ENCODE measurements around the gene PLXNA4.

PLXNA4 gene

GRCh38 chr7:132113536-132114371 lies 462.5 kb downstream of the PLXNA4 start:
- H3K27ac ChIP-seq: no peak overlapping the region
- DNase-seq (ENCODE audit: low spot score): no peak
- TF ChIP-seq CTCF (conservative IDR thresholded peaks at IDR 0.05; ENCODE audit: low read depth): no peak
- ChIA-PET CTCF (no interaction called here), POLR2A (ENCODE audit: low non-redundant PET) (no interaction called here)

- CTCF ChIA-PET: no interaction called here
- TF ChIP-seq CTCF (conservative IDR thresholded peaks at IDR 0.05; ENCODE audit: low read depth): no peak
- H3K27ac ChIP-seq: no peak overlapping the region
- POLR2A ChIA-PET (ENCODE audit: low non-redundant PET): no interaction called here
- DNase-seq (ENCODE audit: low spot score): no peak
These were observed 463.6 kb downstream of the PLXNA4 start for GRCh38 chr7:132112657-132113056.

- H3K27ac ChIP-seq: no peak overlapping the region
- ChIA-PET POLR2A (ENCODE audit: low non-redundant PET) (no interaction called here), CTCF (no interaction called here)
- DNase-seq (ENCODE audit: low spot score): no peak
- TF ChIP-seq CTCF (conservative IDR thresholded peaks at IDR 0.05; ENCODE audit: low read depth): no peak
These were observed 464.2 kb downstream of the PLXNA4 start for GRCh38 chr7:132112106-132112505.

- no peak for DNase-seq (ENCODE audit: low spot score)
- TF ChIP-seq CTCF (conservative IDR thresholded peaks at IDR 0.05; ENCODE audit: low read depth): no peak
- ChIA-PET POLR2A (ENCODE audit: low non-redundant PET) (no interaction called here), CTCF (no interaction called here)
- H3K27ac ChIP-seq: no peak overlapping the region
These were observed 465.6 kb downstream of the PLXNA4 start for GRCh38 chr7:132110692-132111091.

GRCh38 chr7:132109769-132110168 lies 466.5 kb downstream of the PLXNA4 start:
- CTCF ChIA-PET: no interaction called here
- POLR2A ChIA-PET (ENCODE audit: low non-redundant PET): no interaction called here

GRCh38 chr7:132108563-132108962 lies 467.7 kb downstream of the PLXNA4 start:
- ChIA-PET POLR2A (ENCODE audit: low non-redundant PET) (no interaction called here), CTCF (no interaction called here)
- H3K27ac ChIP-seq: no peak overlapping the region
- no peak for TF ChIP-seq CTCF (conservative IDR thresholded peaks at IDR 0.05; ENCODE audit: low read depth)
- no peak for DNase-seq (ENCODE audit: low spot score)

More at GRCh38 chr7:132109769-132110168, 466.5 kb downstream of the PLXNA4 start:
- no peak for TF ChIP-seq CTCF (conservative IDR thresholded peaks at IDR 0.05; ENCODE audit: low read depth)
- no peak for DNase-seq (ENCODE audit: low spot score)
- no peak overlapping the region for H3K27ac ChIP-seq
